ENCODE measurements around the gene WFIKKN1. TPM values are rescaled to one million over a fixed set of nuclear protein-coding genes. Genes with fewer than 3 reads are reported as not detected.

The WFIKKN1 gene
- total and polyA plus RNA-seq, 2 of the 4 experiments (the other 2 are of a cell fraction), result 0.10 TPM; not detected in 1

GRCh38 chr16:617855-618254 is 12.9 kb upstream of the WFIKKN1 start (continued):
- TF ChIP-seq MXI1 (IDR thresholded peaks at IDR 0.05; ENCODE audit: borderline replicate concordance, low read depth, low read length) (no peak), NFE2L2 (IDR thresholded peaks at IDR 0.05; ENCODE audit: low read depth, low read length) (no peak), FOS (IDR thresholded peaks at IDR 0.05; ENCODE audit: low read depth, low read length) (no peak), CHD1 (IDR thresholded peaks at IDR 0.05; ENCODE audit: low read depth, low read length) (no peak), POLR2A (IDR thresholded peaks at IDR 0.05; ENCODE audit: low read depth, low read length) (no peak)

GRCh38 chr16:619476-620100 is 11.2 kb upstream of the WFIKKN1 start:
- ChIA-PET POLR2A (ENCODE audit: unreplicated experiment) (no interaction called here), CTCF (no interaction called here)
- Histone ChIP-seq H4K5ac (ENCODE audit: low read depth, low read length) (no peak overlapping the region), H3K4me1 (ENCODE audit: control insufficient read depth, insufficient read depth, low read length) (peaks cover 3% of the 10 kb centered on the region; the same call in 1 of the 2 replicates), H3K56ac (ENCODE audit: extremely low read depth, insufficient read depth, low read length) (no peak overlapping the region), H3K27me3 (ENCODE audit: control insufficient read depth, insufficient read depth, low read length) (no peaks in the 10 kb centered on the region), H4K8ac (ENCODE audit: low read depth in 2 of 2, low read length in 2 of 2) (no peak overlapping the region), H3K27ac (ENCODE audit: insufficient read depth, low read length) (no peak overlapping the region), H3K23ac (ENCODE audit: low read depth, low read length) (no peak overlapping the region), H2BK120ac (ENCODE audit: low read depth, low read length) (no peak overlapping the region), H4K20me1 (ENCODE audit: insufficient read depth, low read length) (peaks cover 19% of the 10 kb centered on the region), H4K91ac (ENCODE audit: insufficient read depth, low read depth, low read length) (no peak overlapping the region), H3K79me1 (ENCODE audit: low read depth in 1 of 2, low read length in 2 of 2) (peaks cover 10 to 46% of the 10 kb centered on the region in 2 experiments; a peak in 3 of 4 replicates), H3K9me1 (ENCODE audit: insufficient read depth, low read length) (peaks cover 6% of the 10 kb centered on the region; the same call in 1 of the 2 replicates), H3K9ac (ENCODE audit: low read depth, low read length) (no peak overlapping the region), H3K4me3 (ENCODE audit: insufficient read depth, low read depth, low read length) (no peak overlapping the region), H3K4ac (ENCODE audit: low read depth, low read length) (no peak overlapping the region), H2AFZ (replicated peaks; ENCODE audit: low read length, poor library complexity) (no peak overlapping the region), H3K4me2 (ENCODE audit: low read depth, low read length) (no peak overlapping the region), H2BK15ac (ENCODE audit: low read depth, low read length) (no peak overlapping the region), H3K18ac (ENCODE audit: low read depth, low read length) (no peak overlapping the region), H3K14ac (replicated peaks; ENCODE audit: low read depth, low read length) (no peak overlapping the region), H2AK5ac (ENCODE audit: low read depth, low read length) (no peak overlapping the region), H2BK5ac (ENCODE audit: low read depth, low read length, poor library complexity, severe bottlenecking) (no peak overlapping the region), H3K36me3 (ENCODE audit: control insufficient read depth, insufficient read depth, low read length) (peaks cover 2% of the 10 kb centered on the region; the same call in 1 of the 2 replicates), H2AK9ac (replicated peaks; ENCODE audit: low read depth, low read length, poor library complexity) (no peak overlapping the region), H3K9me3 (ENCODE audit: control insufficient read depth, insufficient read depth, low read length) (no peaks in the 10 kb centered on the region), H2BK20ac (ENCODE audit: low read depth, low read length) (no peak overlapping the region)
- ATAC-seq (ENCODE audit: low read depth), result no peak
- no peak for TF ChIP-seq RFX5 (IDR thresholded peaks at IDR 0.05; ENCODE audit: low read depth, low read length)
- no peak for TF ChIP-seq CEBPB (IDR thresholded peaks at IDR 0.05; ENCODE audit: low read depth, low read length)
- no peak for TF ChIP-seq FOS (IDR thresholded peaks at IDR 0.05; ENCODE audit: low read depth, low read length)
- TF ChIP-seq ELK1 (IDR thresholded peaks at IDR 0.05; ENCODE audit: borderline replicate concordance, low read depth, low read length), result no peak
- no peak for TF ChIP-seq MAZ (IDR thresholded peaks at IDR 0.05; ENCODE audit: borderline replicate concordance, low read depth, low read length)
- no TSS peak for BruUV-seq (replicated peaks)
- dilution Hi-C loops (cut with HindIII; ENCODE audit: low sequenced_read_pairs, unreplicated experiment) (no loop called here), in situ Hi-C loops (cut with MboI; ENCODE audit: low sequenced_read_pairs) (no loop called here), intact Hi-C loops (cut with micrococcal nuclease) (no loop called here)
- 94% methylated on average over 6 of the region's 20 CpGs; no CpG with 5 or more reads in 1 of the 2 experiments for WGBS, 2 experiments (ENCODE audit: extremely low coverage in 2 of 2, insufficient read length in 1 of 2)
- DNase-seq, result no peak
